ENCODE results near the gene BCAS3.

Gene BCAS3

GRCh38 chr17:61280851-61281250, 603.2 kb downstream of the BCAS3 start:
- no peak for DNase-seq

- no peak for DNase-seq
Measured at GRCh38 chr17:61282377-61282776, 604.7 kb downstream of the BCAS3 start.

- no peak for DNase-seq
Measured at GRCh38 chr17:61283043-61283442, 605.4 kb downstream of the BCAS3 start.

- no peak for DNase-seq
Measured at GRCh38 chr17:61284174-61284573, 606.5 kb downstream of the BCAS3 start.

- no peak for DNase-seq
Measured at GRCh38 chr17:61284746-61285145, 607.1 kb downstream of the BCAS3 start.

- no peak for DNase-seq
Measured at GRCh38 chr17:61285526-61286320, 608.1 kb downstream of the BCAS3 start.

GRCh38 chr17:61286449-61286848, 608.8 kb downstream of the BCAS3 start:
- DNase-seq, result no peak

GRCh38 chr17:61289408-61290385, 612.0 kb downstream of the BCAS3 start:
- no peak for DNase-seq

- no peak for DNase-seq
Measured at GRCh38 chr17:61291451-61292285, 614.0 kb downstream of the BCAS3 start.

GRCh38 chr17:61294286-61294685, 616.6 kb downstream of the BCAS3 start:
- DNase-seq, result no peak

GRCh38 chr17:61294777-61295176, 617.1 kb downstream of the BCAS3 start:
- DNase-seq, result no peak

GRCh38 chr17:61296058-61296457, 618.4 kb downstream of the BCAS3 start:
- no peak for DNase-seq

- no peak for DNase-seq
Measured at GRCh38 chr17:61299517-61300513, 622.2 kb downstream of the BCAS3 start.

- no peak for DNase-seq
Measured at GRCh38 chr17:61302953-61303816, 625.5 kb downstream of the BCAS3 start.

GRCh38 chr17:61303817-61304096, 626.1 kb downstream of the BCAS3 start:
- no peak for DNase-seq

- no peak for DNase-seq
Measured at GRCh38 chr17:61305024-61305423, 627.4 kb downstream of the BCAS3 start.

- DNase-seq, result no peak
Measured at GRCh38 chr17:61306003-61306402, 628.4 kb downstream of the BCAS3 start.

GRCh38 chr17:61307905-61308886, 630.5 kb downstream of the BCAS3 start:
- DNase-seq, result no peak
